Panc1 (cell line): ENCODE results near the gene ARPC5L. TPM values are rescaled to one million over a fixed set of nuclear protein-coding genes. Genes with fewer than 3 reads are reported as not detected.

Experiments used
- ATAC-seq: fragments of 200-7000 bp; cut with Tn5 transposase; 2 replicates; pipeline ENCODE4 v1.9.1; 2020; ENCODE audit warnings: mild to moderate bottlenecking, moderate library complexity
- BruUV-seq: library from RNA; stranded (reverse); fragments of 400-500 nt; replicated peaks from 2 replicates; lab custom pipeline; 2021; lab: Mats Ljungman, UMichigan
- CTCF ChIA-PET: fragments of 300-600 bp; sonication (Branson Sonifier 250); formaldehyde crosslinking; loops from one replicate; lab custom pipeline; 2022; ENCODE audit warnings: antibody characterized with exemption; lab: Charles Lee
- POLR2A ChIA-PET: fragments of 300-600 bp; sonication (Branson Sonifier 250); formaldehyde crosslinking; loops from one replicate; lab custom pipeline; 2022; ENCODE audit warnings: antibody characterized with exemption; lab: Charles Lee
- DNase-seq: peaks from one replicate; pipeline ENCODE4 v3.0.0-alpha.2; 2010; ENCODE audit warnings: low read depth, low spot score
- H3K27ac ChIP-seq: 2 replicates; pipeline ENCODE4 v1.5.1; 2011; ENCODE audit warnings: mild to moderate bottlenecking, low read length, inconsistent platforms
- H3K27me3 ChIP-seq: fragments of 200-500 bp; sonication (Bioruptor generic); 2 replicates; pipeline ENCODE4 v1.6.0; 2014; ENCODE audit warnings: low read length, inconsistent platforms; ENCODE audit not compliant: control insufficient read depth, insufficient read depth
- H3K36me3 ChIP-seq: fragments of 200-500 bp; sonication (Bioruptor generic); 2 replicates; pipeline ENCODE4 v1.5.1; 2014; ENCODE audit warnings: inconsistent platforms, mild to moderate bottlenecking, low read length, moderate library complexity; ENCODE audit not compliant: control insufficient read depth, insufficient read depth
- H3K4me1 ChIP-seq: 2 replicates; pipeline ENCODE4 v1.5.1; 2011; ENCODE audit warnings: inconsistent platforms, mild to moderate bottlenecking, low read length, moderate library complexity; ENCODE audit not compliant: control insufficient read depth, insufficient read depth
- H3K4me3 ChIP-seq, 2 experiments: 2 replicates each; pipeline ENCODE4 v1.5.1; 2011 to 2012; ENCODE audit warnings: low read depth in 2 of 2, low read length in 2 of 2, mild to moderate bottlenecking in 2 of 2, inconsistent platforms in 1 of 2, moderate library complexity in 1 of 2
- H3K9me3 ChIP-seq: fragments of 200-500 bp; sonication (Bioruptor generic); 2 replicates; pipeline ENCODE4 v1.5.1; 2014; ENCODE audit warnings: low read depth, mild to moderate bottlenecking, inconsistent platforms, low read length, moderate library complexity; ENCODE audit not compliant: control insufficient read depth, insufficient read depth
- POLR2AphosphoS5 ChIP-seq: IDR thresholded peaks from 2 replicates; pipeline ENCODE4 v1.6.1; 2012; ENCODE audit warnings: mild to moderate bottlenecking, low read depth, low read length, moderate library complexity
- SIN3A ChIP-seq: IDR thresholded peaks from 2 replicates; pipeline ENCODE4 v1.6.1; 2012; ENCODE audit warnings: low read depth, mild to moderate bottlenecking, low read length, moderate library complexity, borderline replicate concordance; ENCODE audit not compliant: insufficient read depth
- TCF7L2 ChIP-seq: IDR thresholded peaks from 2 replicates; pipeline ENCODE4 v1.6.1; 2011; ENCODE audit warnings: mild to moderate bottlenecking, low read depth, low read length, inconsistent platforms
- in situ Hi-C: cut with HindIII; loops from 2 replicates; pipeline ENCODE4 v1.10.0; 2016; ENCODE audit warnings: low sequenced_read_pairs, low pct_unique_long_range_greater_than_20kb
- intact Hi-C: fragments of 100-400 bp; cut with micrococcal nuclease; formaldehyde crosslinking; loops from one replicate; pipeline ENCODE4 v1.10.0; 2022; ENCODE audit not compliant: unreplicated experiment
- total RNA-seq: library from RNA; stranded (reverse); gene quantifications from one replicate; pipeline ENCODE4 v1.2.1, GENCODE V29; 2021; ENCODE audit not compliant: unreplicated experiment
- TF ChIP-seq, protein P1 (sequence below), 2 experiments: IDR thresholded peaks; 2 replicates each; pipeline ENCODE4 v1.6.1; 2011 to 2012; ENCODE audit warnings: low read depth in 2 of 2, control low read depth in 1 of 2, low read length in 1 of 2, mild to moderate bottlenecking in 1 of 2, moderate library complexity in 1 of 2; ENCODE audit not compliant: insufficient read depth in 1 of 2
- TF ChIP-seq, protein P2 (sequence below): fragments of 450-650 bp; IDR thresholded peaks from 2 replicates; pipeline ENCODE4 v1.5.1; 2017; ENCODE audit warnings: mild to moderate bottlenecking

The ARPC5L gene
- total RNA-seq, 1 experiment from 2014 or later = 39.6 TPM

DNA sequence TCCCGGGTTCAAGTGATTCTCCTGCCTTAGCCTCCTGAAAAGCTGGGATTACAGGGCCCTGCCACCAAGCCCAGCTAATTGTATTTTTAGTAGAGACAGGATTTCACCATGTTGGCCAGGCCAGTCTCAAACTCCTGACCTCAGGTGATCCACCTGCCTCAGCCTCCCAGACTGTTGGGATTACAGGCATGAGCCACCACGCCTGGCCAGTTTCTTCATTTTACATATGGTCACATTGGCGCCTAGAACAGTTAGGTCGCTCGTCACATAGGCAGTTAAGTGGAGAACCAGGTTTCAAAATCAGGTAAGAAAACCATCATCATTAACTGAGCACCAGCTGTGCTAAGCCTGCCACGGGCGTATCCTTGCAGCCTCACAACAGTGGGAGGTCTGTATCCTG lies 48.9 kb upstream of the ARPC5L start:
- intact Hi-C loops (no loop called here), in situ Hi-C loops (no loop called here)
- Histone ChIP-seq H3K9me3 (no peaks in the 10 kb centered on the region), H3K4me3 (no peak overlapping the region), H3K36me3 (no peaks in the 10 kb centered on the region), H3K27me3 (no peaks in the 10 kb centered on the region), H3K4me1 (peaks cover 7% of the 10 kb centered on the region), H3K27ac (no peak overlapping the region)
- TF ChIP-seq SIN3A = no peak
- POLR2A ChIA-PET = no interaction called here
- no peak for DNase-seq
- no peak for ATAC-seq
- CTCF ChIA-PET = no interaction called here
- BruUV-seq = TSS peak; percentile 61

DNA sequence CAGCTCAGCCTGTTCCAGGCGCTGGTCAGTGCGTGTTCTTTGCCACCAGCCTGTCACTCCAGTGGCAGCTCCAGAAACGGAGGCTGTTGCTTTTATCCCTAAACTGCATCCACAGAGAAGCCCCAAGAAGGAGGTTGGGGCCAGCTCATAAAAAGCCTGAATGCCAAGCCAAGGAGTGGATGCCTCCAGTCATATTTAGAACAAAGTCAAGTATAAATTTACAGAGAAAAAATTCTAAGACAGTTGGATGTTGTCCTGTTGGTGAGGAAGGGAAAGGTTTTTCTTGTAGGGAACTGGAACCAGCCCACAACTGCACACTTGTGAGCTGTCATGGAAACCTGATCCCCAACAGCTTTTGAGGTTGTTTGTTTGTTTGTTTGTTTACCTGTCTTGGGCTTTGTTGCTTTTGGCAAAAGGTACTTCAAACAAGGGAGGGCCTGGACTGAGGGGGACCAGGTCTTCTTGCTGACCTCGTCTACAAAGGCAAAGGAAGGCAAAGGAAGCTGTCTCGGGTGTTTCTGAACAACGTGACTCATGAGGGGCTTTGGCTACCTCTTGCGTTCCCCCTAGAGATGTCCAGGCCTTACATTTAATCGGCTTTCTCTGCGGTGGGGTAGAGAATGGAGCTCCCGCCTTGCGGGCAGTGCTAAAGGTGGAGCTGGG lies 48.3 kb upstream of the ARPC5L start:
- H3K27ac ChIP-seq = no peak overlapping the region
- H3K27me3 ChIP-seq = no peaks in the 10 kb centered on the region
- no peaks in the 10 kb centered on the region for H3K9me3 ChIP-seq
- CTCF ChIA-PET = no interaction called here
- TF ChIP-seq, protein P1, sequence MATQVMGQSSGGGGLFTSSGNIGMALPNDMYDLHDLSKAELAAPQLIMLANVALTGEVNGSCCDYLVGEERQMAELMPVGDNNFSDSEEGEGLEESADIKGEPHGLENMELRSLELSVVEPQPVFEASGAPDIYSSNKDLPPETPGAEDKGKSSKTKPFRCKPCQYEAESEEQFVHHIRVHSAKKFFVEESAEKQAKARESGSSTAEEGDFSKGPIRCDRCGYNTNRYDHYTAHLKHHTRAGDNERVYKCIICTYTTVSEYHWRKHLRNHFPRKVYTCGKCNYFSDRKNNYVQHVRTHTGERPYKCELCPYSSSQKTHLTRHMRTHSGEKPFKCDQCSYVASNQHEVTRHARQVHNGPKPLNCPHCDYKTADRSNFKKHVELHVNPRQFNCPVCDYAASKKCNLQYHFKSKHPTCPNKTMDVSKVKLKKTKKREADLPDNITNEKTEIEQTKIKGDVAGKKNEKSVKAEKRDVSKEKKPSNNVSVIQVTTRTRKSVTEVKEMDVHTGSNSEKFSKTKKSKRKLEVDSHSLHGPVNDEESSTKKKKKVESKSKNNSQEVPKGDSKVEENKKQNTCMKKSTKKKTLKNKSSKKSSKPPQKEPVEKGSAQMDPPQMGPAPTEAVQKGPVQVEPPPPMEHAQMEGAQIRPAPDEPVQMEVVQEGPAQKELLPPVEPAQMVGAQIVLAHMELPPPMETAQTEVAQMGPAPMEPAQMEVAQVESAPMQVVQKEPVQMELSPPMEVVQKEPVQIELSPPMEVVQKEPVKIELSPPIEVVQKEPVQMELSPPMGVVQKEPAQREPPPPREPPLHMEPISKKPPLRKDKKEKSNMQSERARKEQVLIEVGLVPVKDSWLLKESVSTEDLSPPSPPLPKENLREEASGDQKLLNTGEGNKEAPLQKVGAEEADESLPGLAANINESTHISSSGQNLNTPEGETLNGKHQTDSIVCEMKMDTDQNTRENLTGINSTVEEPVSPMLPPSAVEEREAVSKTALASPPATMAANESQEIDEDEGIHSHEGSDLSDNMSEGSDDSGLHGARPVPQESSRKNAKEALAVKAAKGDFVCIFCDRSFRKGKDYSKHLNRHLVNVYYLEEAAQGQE (IDR thresholded peaks at IDR 0.05; ENCODE audit: insufficient read depth in 1 of 2, low read depth in 2 of 2, low read length in 1 of 2) = no peak
- no peak for TF ChIP-seq POLR2AphosphoS5
- TF ChIP-seq, protein P2, sequence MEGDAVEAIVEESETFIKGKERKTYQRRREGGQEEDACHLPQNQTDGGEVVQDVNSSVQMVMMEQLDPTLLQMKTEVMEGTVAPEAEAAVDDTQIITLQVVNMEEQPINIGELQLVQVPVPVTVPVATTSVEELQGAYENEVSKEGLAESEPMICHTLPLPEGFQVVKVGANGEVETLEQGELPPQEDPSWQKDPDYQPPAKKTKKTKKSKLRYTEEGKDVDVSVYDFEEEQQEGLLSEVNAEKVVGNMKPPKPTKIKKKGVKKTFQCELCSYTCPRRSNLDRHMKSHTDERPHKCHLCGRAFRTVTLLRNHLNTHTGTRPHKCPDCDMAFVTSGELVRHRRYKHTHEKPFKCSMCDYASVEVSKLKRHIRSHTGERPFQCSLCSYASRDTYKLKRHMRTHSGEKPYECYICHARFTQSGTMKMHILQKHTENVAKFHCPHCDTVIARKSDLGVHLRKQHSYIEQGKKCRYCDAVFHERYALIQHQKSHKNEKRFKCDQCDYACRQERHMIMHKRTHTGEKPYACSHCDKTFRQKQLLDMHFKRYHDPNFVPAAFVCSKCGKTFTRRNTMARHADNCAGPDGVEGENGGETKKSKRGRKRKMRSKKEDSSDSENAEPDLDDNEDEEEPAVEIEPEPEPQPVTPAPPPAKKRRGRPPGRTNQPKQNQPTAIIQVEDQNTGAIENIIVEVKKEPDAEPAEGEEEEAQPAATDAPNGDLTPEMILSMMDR = no peak
- no peak for TF ChIP-seq SIN3A
- TF ChIP-seq TCF7L2 = no peak
- DNase-seq (no peak), ATAC-seq (0 out of 2 replicates have a peak, but pooled peaks have one; percentile 26)
- intact Hi-C loops = no loop called here
- in situ Hi-C loops = no loop called here
- POLR2A ChIA-PET = no interaction called here
- peaks cover 13% of the 10 kb centered on the region for H3K4me1 ChIP-seq
- no peaks in the 10 kb centered on the region for H3K36me3 ChIP-seq
- no peak overlapping the region for H3K4me3 ChIP-seq
- BruUV-seq = no TSS peak

DNA sequence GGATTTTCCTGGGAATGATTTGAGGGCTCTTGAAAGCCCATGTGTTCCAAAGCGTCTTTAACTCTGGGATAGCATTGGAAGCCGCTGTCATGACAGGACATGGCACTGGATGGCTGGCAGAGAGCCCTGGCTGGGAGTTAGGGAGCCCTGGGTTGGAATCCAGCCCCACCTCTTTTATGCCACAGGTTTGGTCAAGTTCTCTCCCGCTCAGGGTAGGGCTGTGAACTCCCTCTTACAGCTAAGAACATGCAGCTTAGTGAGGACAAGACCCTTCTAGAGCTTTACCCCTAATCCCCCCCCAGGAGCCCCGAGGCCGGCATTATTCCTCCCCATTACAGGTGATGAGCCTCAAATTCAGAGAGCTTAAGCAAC lies 47.8 kb upstream of the ARPC5L start:
- H3K27ac ChIP-seq = no peak overlapping the region
- CTCF ChIA-PET = no interaction called here
- H3K27me3 ChIP-seq = no peaks in the 10 kb centered on the region
- H3K4me1 ChIP-seq = peaks cover 16% of the 10 kb centered on the region
- DNase-seq = no peak
- H3K9me3 ChIP-seq = no peaks in the 10 kb centered on the region
- intact Hi-C loops (no loop called here), in situ Hi-C loops (no loop called here)
- POLR2A ChIA-PET = no interaction called here
- ATAC-seq = no peak
- H3K4me3 ChIP-seq = no peak overlapping the region
- TF ChIP-seq POLR2AphosphoS5 = no peak
- TF ChIP-seq, protein P2 = no peak
- H3K36me3 ChIP-seq = no peaks in the 10 kb centered on the region
- BruUV-seq = no TSS peak
